GM04503 (cell line): ENCODE measurements around the gene GRAPL.
"Not testable (repeated sequence)": the region's sequence is repeated elsewhere in the genome, so short reads cannot be mapped to it uniquely, and the experiment has no call there.

ENCODE experiments used
- DNase-seq: peaks from one replicate; pipeline ENCODE4 v3.0.0-alpha.2; 2012; ENCODE audit warnings: low read depth

GRAPL gene

DNA sequence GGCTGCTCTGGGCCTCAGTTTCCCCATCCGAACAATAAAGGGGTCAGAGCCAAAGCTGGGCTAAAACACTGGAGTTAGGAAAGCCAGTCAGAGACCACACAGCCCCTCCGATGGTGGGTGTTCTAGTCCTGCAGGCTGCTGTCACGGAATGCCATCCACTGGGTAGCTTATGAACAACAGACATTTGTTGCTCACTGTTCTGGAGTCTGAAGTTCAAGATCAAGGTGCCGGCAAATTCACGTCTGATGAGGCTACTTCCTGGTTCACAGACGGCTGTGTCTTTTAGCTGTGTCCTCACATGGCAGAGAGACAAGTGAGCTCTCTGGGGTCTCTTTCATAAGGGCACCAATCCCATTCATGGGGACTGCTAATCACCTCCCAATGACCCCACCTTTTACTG lies 9.2 kb downstream of the GRAPL start:
- not testable (repeated sequence) for DNase-seq

GRCh38 chr17:19137959-19138358 lies 10.6 kb downstream of the GRAPL start:
- DNase-seq: not testable (repeated sequence)

DNA sequence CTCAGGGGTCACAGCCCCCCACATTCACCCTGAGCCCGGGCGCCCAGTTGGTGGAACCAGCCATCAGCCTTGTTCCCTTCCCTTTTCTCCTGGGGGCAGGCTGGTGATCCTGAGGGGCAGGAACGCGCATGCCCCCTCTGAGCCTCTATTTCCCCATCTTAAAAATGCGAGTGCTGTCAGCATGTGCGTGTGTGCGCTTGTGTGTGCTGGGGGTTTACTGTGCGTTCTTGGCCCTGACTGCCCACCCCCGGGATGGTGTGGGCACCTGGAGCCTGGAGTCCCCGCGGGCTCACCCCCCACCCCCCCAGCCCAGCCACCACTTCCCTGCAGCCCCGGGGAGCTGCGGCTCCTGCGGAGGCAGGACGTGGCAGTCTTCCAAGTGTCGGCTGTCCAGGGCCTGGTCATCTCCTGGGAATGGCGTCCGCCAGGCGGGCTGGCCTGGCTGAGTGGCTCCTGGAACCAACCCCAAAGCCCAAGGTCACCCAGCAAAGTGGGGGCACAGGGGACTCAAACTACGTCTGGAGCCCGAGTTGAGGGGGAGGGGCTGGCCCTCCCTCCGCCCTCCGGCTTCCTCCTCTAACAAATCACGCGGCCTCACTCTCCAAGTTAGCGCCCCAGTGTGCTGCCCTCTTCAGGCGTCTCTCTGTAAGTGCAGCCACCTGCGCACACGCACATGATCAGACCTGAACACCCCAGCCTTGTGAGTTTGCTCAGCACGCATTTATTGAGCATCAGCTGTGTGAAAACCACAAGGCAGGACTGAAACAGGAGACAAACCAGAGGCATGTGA lies 14.2 kb downstream of the GRAPL start:
- not testable (repeated sequence) for DNase-seq

DNA sequence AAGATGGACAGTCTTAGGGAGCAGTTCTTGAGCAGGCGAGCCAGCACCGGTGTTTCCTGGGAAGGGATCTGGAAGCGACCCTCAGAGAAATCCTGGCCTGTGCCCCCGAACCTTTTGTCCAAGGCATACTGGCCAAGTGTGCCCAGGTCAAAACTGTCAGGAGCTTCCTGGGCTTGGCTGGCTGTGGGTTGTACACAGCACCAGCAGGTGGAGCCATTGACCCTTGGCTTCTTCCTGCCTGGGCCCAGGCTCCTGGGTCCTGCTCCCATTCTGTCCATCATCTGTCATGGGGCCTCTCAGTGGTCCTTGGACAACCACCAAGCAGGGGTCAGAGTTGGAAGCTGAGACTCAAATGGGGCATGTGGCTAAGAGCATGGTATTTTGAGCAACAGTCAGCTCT lies 15.0 kb downstream of the GRAPL start:
- not testable (repeated sequence) for DNase-seq

DNA sequence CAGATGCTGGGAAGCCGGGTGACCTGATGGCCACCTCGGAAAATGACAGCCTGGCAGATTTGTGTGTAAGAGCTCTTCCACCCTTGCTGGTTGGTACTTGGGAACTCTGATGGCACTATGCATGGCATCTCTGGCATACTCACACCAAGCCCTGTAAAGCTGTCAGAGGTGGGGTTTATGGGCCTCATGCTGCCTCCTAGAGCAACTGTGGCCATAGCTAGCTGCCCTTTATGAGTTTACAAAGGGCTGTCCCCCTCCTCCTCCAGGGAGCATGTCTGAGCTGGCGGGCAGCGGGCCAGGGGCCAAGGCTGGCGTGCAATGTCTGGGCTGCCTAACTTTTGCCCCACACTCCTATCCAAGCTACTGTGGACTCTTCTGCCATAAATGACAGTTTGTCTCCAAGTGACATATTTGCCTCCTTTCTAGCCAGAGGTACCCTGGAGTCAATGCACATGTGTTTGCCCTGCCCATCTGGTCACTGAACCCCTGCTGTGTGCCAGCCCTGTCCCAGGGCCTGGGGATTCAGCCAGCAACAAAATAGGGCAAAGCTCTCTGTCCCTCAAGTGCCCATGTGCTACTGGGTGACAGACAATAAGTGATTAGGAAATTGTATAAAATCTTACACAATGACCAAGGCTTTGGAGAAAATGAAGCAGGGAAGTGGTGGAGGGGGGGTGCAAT lies 15.8 kb downstream of the GRAPL start:
- DNase-seq: not testable (repeated sequence)

DNA sequence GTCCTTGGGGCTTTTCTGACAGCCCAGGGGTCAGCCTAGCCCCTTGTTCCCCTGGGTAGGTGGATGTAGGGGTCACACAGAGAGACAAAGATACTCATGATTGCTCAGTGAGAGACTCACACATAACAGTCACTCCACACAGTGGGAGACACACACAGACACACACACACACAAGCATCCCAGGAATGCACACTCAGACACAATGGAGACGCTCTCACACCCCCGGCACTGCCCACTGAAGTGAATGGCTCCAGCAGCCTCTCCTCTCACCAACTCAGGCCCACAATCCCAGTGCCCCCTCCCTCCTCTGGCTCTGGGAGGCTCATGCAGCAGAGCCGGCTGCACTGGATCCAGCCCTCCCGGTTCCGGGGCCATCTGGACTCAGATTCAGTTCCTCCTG lies 17.0 kb downstream of the GRAPL start:
- not testable (repeated sequence) for DNase-seq

DNA sequence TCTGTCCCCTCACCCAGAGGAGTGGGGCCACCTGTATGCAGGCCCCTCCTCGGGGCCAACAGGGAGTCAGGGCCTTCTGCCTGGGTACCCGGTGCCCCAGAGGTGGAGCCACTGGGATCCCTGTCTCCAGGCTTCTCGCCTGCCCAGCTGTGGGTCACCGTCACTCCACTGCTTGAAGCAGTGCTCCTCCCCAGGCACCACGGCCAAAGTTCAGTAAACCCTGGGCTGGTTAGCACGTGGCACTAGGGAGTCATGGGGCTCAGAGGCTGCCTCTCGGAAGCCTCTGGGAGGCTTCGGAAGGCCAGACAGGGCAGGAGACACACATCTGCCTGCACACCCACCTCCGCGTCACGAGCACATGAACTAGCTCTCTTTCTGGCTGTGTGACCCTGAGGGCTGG lies 18.1 kb downstream of the GRAPL start:
- DNase-seq: not testable (repeated sequence)

- DNase-seq: not testable (repeated sequence)
Measured at GRCh38 chr17:19150678-19151615, 23.6 kb downstream of the GRAPL start.

GRCh38 chr17:19157628-19158027 lies 30.2 kb downstream of the GRAPL start:
- not testable (repeated sequence) for DNase-seq

- not testable (repeated sequence) for DNase-seq
Measured at GRCh38 chr17:19158478-19158877, 31.1 kb downstream of the GRAPL start.

GRCh38 chr17:19158938-19159337 lies 31.5 kb downstream of the GRAPL start:
- DNase-seq: not testable (repeated sequence)

GRCh38 chr17:19161308-19162107 lies 34.1 kb downstream of the GRAPL start:
- not testable (repeated sequence) for DNase-seq

DNA sequence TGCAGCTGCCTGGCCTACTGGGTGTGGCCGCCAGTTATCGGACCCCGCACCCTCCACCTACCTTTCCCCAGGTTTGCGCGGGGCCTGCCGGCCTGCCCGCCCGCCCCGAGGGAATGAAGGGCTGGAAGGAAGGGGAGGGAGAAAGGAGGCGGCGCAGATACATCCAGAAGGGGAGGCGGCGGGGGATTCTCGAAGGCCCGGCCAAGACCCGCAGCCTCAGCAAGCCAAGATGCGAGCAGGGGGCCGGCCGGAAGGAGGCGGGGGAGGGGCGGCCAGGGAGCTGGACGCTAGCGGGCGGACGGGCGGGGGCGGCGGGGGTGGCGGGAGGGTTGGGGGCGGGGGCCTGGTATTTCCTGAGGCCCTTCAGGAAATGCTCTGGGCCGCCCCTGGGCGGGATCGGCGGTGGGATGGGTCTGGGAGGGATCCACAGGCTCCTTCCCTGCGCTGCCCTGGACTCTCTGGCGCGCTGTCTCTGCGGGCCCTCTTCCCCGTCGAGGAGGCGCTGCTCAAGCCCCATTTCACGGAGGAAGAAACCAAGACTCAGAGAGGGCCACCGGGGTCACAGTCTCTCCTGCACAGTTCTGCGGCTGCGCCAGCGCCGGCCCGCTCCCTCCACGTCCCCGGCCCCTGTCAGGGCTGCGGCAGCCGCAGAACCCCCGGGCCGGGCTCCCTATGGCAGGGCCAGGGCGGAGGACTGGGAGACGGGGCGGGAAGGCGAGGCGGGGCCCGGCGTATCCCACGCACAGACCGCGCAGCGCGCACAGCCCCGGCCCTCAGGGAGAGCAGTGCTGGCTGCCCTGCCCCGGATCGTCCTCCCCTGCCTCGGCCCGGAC lies 35.2 kb downstream of the GRAPL start:
- DNase-seq: not testable (repeated sequence)

DNA sequence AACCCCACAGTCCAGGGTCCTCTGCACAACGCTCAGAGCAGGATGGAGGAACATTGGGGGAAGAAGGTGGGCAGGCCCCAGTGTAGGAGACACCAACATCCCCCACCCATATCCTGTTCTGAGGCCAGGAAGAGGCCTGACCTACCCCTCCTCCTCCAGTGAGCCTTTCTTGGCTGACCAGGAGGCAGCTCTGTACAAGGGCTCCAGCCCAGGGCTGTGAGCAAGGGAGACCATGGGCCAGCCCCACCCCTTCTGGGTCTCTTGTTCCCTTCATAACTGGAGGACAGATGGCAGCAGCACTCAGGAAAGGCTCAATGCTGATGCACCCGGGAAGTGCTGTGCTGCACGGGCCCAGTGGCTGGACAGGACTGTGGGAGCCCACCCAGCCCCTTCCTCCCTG lies 47.0 kb downstream of the GRAPL start:
- not testable (repeated sequence) for DNase-seq

GRCh38 chr17:19175410-19175809 lies 48.0 kb downstream of the GRAPL start:
- not testable (repeated sequence) for DNase-seq

DNA sequence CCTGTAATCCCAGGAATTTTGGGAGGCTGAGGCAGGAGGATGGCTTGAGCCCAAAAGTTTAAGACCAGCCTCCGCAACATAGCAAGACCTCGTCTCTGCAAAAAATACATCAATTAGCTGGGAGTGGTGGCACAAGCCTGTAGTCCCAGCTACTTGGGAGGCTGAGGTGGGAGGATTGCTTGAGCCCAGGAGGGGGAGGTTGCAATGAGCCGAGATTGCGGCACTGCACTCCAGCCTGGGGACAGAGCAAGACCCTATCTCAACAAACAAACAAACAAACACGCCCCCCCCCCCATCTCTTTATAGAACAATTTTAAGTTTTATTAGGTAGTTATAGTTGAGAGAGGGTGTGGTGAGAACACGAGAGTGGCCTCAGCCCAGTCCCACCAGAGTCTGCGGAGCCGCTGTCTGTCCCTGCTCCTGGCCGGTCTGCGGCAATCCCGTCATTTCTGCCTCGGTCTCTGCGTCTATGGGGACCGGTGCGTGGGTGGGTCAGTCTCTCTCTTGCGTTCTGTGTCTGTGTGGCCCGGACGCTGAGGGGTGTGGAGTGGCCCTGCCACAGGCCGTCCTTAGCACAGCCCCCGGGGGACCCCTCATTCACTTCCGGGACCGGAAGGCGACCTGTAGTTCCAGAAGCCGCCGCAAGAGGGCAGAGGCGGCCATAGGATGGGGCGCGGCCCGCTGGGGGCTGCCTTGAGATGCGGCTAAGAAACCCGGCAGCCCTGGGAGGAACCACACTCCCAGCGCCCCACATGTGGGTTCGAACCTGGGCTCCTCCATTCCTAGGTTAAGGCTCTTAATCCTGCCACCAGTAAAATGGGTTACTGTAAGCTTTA lies 53.9 kb downstream of the GRAPL start:
- DNase-seq: not testable (repeated sequence)

- DNase-seq: not testable (repeated sequence)
Measured at GRCh38 chr17:19187883-19188869, 60.8 kb downstream of the GRAPL start.
